ENCODE measurements around the gene LAS1L.
"Not testable (repeated sequence)": the region's sequence is repeated elsewhere in the genome, so short reads cannot be mapped to it uniquely, and the experiment has no call there.

Gene LAS1L

DNA sequence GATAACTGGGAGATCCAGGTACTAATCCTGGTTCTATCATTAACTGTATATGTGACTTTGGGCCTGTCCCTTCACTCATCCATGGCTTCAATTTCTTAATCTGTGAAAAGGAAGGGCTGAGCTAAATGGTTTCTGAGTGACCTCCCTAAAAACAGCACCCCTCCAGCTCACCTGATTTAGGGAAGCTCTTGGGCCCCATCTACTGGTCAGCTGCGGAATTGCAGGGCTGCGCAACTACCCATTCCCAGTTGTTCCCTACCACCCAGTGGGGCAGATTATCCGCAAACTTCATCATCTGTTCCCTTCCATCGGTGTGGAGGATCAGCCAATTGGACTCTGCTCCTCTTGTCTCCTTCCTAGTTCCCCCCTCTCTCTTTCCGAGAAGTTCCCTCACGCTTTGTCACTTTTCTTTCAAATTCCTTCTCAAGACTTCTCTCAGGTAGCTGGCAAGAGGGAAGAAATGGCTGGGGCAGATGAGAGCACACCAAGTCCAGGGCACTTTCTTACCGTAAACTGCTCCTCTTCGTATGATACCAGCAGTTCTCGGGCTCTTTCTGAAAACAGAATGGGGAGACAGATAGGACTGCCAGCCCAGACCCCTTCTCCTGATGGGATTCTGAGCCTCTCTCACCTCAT, 5.8 kb downstream of the LAS1L start:
- H3K27me3 Mint-ChIP-seq: no peaks in the 10 kb centered on the region
- H3K4me3 Mint-ChIP-seq: no peak overlapping the region
- H3K9me3 Mint-ChIP-seq: no peaks in the 10 kb centered on the region
- H3K36me3 Mint-ChIP-seq: peaks cover 20% of the 10 kb centered on the region
- H3K27ac Mint-ChIP-seq: no peak overlapping the region
- H3K4me1 Mint-ChIP-seq: peaks cover 18% of the 10 kb centered on the region
- no peak for ATAC-seq

DNA sequence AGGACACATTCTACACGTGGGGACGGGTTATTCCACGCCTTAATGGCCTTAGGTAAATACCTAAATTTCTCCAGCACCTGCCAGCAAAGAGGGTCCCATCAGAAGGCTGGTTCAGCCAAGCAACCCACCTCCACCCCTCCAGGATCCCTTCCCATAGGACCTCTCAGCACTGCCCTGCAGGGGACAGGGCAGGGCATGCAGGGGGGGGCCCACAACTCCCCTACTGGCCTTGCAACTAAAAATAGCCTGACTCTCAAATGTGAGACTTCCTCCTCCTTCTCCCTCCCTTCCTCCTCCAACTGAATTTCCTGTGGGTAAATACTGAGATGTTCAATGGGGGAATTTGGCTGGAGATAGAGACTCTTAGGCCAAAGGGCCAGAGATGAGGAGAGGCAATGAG, 6.3 kb downstream of the LAS1L start:
- no peak for ATAC-seq
- Mint-ChIP-seq H3K4me1 (peaks cover 14% of the 10 kb centered on the region), H3K9me3 (no peaks in the 10 kb centered on the region), H3K27me3 (no peaks in the 10 kb centered on the region), H3K4me3 (no peak overlapping the region), H3K36me3 (peaks cover 20% of the 10 kb centered on the region), H3K27ac (no peak overlapping the region)

DNA sequence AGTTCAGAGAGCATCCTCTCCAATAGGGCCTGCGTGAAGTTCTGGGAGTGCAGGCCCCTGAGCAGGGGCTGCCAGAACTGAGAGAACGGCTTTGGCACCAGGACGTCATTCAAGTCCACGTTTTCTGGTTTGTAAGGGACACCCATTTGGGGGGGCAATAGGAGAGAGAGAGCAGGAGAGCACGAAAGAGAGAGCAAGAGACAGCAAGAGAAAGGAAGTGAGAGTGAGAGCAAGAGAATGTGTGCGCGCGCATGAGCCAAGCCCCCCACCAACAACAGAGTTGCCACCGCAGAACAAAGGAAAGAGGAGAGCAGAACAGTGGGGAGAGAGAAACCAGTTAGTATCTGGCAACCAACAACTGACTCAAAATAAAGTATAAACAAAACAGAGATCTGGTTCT, 10.4 kb downstream of the LAS1L start:
- no peak for ATAC-seq
- Mint-ChIP-seq H3K27me3 (no peaks in the 10 kb centered on the region), H3K36me3 (peaks cover 31% of the 10 kb centered on the region), H3K4me3 (no peak overlapping the region), H3K27ac (no peak overlapping the region), H3K4me1 (no peaks in the 10 kb centered on the region), H3K9me3 (no peaks in the 10 kb centered on the region)

DNA sequence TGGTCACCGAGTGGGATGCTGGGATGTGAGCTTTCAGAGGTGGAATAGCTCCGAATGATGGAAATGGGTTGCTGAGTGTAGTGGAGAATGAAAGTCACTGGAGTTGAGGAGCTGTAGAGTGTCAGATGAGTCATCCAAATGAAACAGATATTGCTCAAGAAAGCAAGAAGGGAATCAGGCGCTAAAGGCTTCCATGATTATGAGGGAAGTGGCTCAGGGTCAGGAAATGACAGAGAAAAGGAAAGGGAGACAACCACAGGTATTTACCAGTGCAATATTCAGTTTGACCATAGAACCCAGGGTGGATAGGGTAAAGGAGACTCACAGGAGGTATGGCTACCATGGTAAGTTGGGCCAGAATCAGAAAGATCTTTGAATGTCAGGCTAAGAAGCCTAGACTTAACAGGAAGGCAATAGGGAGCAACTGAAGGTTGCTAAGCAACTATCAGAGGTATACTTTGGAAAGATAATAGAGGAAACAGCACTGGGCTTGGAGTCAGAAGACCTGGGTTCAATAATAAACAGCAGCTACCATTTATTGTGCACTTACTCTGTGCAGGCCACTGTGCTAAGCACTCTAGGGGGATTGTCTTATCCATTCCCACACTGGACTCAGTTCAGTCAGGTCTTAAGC, 11.7 kb downstream of the LAS1L start:
- Mint-ChIP-seq H3K27me3 (no peaks in the 10 kb centered on the region), H3K4me1 (no peaks in the 10 kb centered on the region), H3K27ac (no peak overlapping the region), H3K4me3 (no peak overlapping the region), H3K9me3 (no peaks in the 10 kb centered on the region), H3K36me3 (peaks cover 31% of the 10 kb centered on the region)
- ATAC-seq: no peak

DNA sequence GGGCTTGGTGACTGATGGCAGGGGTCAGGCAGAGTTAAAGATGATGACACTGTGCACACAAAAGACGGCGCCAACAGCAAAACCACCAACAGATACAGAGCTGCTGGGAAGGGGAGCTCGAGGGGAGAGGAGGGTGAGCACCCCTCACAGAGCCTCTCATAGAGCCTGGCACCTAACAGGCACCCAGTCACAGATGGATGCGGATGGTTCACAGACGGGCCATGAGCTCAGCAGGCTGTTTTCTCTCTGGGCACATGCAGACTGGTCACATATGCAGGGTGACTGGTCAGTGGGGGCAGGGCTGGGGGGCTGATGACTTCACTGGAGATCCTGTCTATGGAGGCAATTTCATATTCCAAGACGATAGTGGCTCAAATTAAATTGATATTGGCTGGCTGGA, 15.1 kb downstream of the LAS1L start:
- H3K27ac Mint-ChIP-seq, H3K4me1 Mint-ChIP-seq, H3K4me3 Mint-ChIP-seq, ATAC-seq, H3K9me3 Mint-ChIP-seq, H3K27me3 Mint-ChIP-seq: not testable (repeated sequence)
- peaks cover 31% of the 10 kb centered on the region for H3K36me3 Mint-ChIP-seq

DNA sequence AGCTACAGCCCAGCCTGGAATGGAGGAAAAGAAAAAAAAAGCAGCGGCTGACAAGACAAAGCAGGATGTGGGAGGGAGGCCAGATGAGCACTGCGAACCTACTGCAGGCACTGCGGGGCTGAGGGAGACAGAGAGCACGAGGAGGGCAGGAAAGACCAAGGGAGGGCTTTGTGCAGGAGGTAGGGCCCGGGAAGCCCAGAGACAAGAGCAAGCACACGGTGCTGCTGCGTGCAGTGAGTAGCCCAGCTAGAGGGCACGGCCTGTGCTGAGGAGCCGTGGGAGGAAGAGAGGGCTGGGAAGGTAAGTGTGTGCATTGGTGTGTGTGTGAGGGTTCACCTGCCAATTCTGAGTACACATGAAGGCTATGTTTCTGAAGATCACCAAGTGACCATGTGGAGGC, 15.6 kb downstream of the LAS1L start:
- not testable (repeated sequence) for H3K27ac Mint-ChIP-seq, H3K4me3 Mint-ChIP-seq, ATAC-seq, H3K27me3 Mint-ChIP-seq, H3K4me1 Mint-ChIP-seq, H3K9me3 Mint-ChIP-seq
- H3K36me3 Mint-ChIP-seq: peaks cover 27% of the 10 kb centered on the region

DNA sequence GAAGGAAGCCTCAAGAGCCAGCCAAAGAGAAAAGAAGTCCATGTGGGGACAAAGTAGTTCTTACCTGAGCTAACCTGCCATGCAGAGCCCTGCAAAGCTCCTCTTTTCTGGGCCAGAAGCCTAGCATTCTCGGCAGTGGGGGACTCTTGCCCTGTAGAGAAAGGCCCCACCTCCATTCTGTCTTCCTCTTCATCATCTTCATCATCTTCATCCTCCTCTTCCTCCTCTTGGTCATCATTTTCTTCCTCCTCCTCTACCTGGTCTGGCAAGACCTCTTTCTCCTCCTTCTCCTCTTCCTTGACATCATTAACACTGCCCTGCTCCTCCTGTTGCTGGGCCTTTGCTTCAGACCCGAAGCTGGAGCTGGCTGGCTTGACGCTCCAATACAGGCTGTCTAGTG, 16.7 kb downstream of the LAS1L start:
- no peaks in the 10 kb centered on the region for H3K4me1 Mint-ChIP-seq
- ATAC-seq: no peak
- H3K36me3 Mint-ChIP-seq: peaks cover 24% of the 10 kb centered on the region

DNA sequence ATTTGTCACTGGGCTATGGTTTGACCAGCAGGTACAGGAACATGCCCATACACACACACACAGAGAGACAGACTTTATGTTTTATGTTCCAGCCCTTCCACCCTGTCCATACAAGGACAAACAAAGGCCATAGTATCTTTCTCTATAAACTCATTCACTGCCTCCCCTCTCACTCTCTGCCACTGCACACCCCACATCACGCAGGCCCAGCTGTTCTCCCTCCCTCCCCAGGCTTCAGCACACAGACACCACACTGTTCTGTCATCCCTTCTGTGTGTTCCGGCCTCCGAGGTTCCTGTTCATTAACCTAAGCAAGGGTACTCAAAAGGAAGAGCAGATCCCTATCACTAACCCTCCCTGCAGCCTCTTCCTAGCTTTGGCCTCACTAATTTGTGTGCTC, 17.8 kb downstream of the LAS1L start:
- peaks cover 15% of the 10 kb centered on the region for H3K36me3 Mint-ChIP-seq
- no peaks in the 10 kb centered on the region for H3K4me1 Mint-ChIP-seq
- no peak overlapping the region for H3K27ac Mint-ChIP-seq
- no peaks in the 10 kb centered on the region for H3K9me3 Mint-ChIP-seq
- no peak overlapping the region for H3K4me3 Mint-ChIP-seq
- ATAC-seq: no peak
- H3K27me3 Mint-ChIP-seq: no peaks in the 10 kb centered on the region

More for the DNA sequence above, 16.7 kb downstream of the LAS1L start:
- H3K27me3 Mint-ChIP-seq: no peaks in the 10 kb centered on the region
- H3K9me3 Mint-ChIP-seq: no peaks in the 10 kb centered on the region
- no peak overlapping the region for H3K4me3 Mint-ChIP-seq
- no peak overlapping the region for H3K27ac Mint-ChIP-seq

DNA sequence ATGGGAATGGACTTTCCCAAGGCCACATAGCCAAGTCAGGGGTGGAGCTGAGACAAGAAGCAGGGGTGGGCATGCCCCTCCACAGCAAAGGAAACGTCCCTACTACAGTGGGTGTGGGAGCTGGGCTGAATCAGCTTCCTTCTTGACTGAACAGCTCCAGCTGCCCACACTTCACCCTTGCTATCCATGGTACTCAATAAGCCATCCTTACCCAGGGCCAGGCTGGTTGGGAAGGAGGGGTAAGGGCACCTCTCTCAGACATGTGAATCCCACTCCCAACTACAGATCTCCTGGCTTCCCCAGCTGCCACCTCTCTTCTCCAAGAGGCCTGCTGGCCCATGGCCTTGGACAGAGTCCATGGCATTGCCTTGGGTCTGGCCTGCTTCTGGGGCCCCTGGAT, 21.0 kb downstream of the LAS1L start:
- Mint-ChIP-seq H3K4me1 (no peaks in the 10 kb centered on the region), H3K9me3 (no peaks in the 10 kb centered on the region), H3K27me3 (no peaks in the 10 kb centered on the region), H3K36me3 (peaks cover 18% of the 10 kb centered on the region), H3K27ac (no peak overlapping the region), H3K4me3 (no peak overlapping the region)
- ATAC-seq: no peak

DNA sequence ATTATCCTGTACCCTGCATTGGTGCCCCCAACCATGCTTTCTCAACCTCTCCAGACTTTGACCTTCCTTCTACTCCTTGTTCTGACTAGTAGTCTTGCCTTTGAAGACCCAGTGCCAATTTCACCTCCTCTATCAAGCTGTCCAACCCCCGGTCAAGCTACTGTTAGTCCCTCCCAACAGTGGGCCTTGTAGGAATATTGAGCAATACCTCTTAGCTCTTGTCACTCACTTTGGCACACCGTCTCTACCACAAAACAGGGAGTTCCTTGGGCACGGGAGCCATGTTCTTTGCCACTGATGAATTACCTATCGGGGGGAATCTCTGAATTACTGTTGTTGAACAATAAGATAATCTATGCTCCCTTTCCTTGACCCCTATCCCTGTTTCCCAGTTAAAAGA, 25.2 kb downstream of the LAS1L start:
- ATAC-seq: no peak

DNA sequence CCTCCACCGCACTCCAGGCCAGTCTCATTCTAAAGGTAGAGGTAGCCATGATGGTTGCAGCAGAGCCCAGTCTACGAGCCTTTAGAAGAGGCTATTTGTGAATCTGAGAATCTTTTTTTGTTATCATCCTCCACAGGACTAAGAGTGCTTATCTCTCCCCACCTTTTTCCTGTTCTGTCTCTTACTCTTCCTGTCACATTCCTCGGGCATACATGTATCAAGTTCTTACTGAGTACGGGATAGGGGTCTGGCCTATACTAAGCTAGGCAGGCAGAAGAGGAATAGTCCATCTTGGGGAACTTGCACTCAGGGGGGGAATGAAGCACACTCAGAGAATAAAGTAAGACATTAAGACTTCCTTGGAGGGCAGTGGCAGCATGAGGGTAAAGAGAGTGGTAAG, 25.7 kb downstream of the LAS1L start:
- no peak overlapping the region for H3K27ac Mint-ChIP-seq
- H3K4me3 Mint-ChIP-seq: no peak overlapping the region
- no peaks in the 10 kb centered on the region for H3K9me3 Mint-ChIP-seq
- no peaks in the 10 kb centered on the region for H3K27me3 Mint-ChIP-seq
- no peak for ATAC-seq
- no peaks in the 10 kb centered on the region for H3K4me1 Mint-ChIP-seq
- peaks cover 24% of the 10 kb centered on the region for H3K36me3 Mint-ChIP-seq

More for the DNA sequence above, 25.2 kb downstream of the LAS1L start:
- Mint-ChIP-seq H3K4me1 (no peaks in the 10 kb centered on the region), H3K4me3 (no peak overlapping the region), H3K27ac (no peak overlapping the region), H3K36me3 (peaks cover 24% of the 10 kb centered on the region), H3K27me3 (no peaks in the 10 kb centered on the region), H3K9me3 (no peaks in the 10 kb centered on the region)

DNA sequence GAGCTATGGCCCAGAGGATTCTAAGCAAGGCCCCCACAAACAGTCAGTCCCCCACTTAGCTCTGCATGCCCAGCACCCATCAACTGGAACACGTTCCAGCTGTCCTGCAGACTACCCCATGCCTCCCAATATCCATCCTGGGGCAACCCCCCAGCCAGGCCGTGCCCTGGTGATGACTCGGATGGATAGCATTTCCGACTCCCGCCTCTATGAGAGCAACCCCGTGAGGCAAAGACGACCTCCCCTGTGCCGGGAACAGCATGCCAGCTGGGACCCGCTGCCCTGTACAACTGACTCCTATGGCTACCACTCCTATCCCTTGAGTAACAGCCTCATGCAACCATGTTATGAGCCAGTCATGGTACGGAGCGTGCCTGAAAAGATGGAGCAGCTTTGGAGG, 32.0 kb downstream of the LAS1L start:
- Mint-ChIP-seq H3K27ac (no peak overlapping the region), H3K4me1 (no peaks in the 10 kb centered on the region), H3K27me3 (no peaks in the 10 kb centered on the region), H3K4me3 (no peak overlapping the region), H3K9me3 (no peaks in the 10 kb centered on the region), H3K36me3 (peaks cover 12% of the 10 kb centered on the region)
- no peak for ATAC-seq

DNA sequence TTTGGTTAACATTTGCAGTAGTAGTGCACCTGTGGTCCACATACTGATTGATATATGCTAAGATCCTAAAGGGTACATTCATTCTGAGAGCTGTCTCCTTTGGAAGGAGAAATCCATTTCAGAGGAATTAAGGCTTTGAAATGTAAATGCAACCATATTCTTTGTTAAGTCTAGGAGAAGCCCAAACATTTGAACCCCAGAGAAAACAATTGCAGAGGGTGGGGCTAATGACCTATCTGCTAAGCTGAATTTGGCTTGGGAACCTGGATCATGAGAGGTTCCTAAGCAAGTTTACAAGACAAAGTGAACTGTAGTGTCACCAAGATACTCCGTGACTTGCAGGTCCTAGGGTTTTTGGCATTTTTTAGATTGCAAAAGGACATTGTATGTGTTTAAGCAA, 41.2 kb downstream of the LAS1L start:
- Mint-ChIP-seq H3K4me1 (no peaks in the 10 kb centered on the region), H3K27me3 (no peaks in the 10 kb centered on the region), H3K27ac (no peak overlapping the region), H3K9me3 (no peaks in the 10 kb centered on the region), H3K36me3 (peaks cover 13% of the 10 kb centered on the region), H3K4me3 (no peak overlapping the region)
- no peak for ATAC-seq

DNA sequence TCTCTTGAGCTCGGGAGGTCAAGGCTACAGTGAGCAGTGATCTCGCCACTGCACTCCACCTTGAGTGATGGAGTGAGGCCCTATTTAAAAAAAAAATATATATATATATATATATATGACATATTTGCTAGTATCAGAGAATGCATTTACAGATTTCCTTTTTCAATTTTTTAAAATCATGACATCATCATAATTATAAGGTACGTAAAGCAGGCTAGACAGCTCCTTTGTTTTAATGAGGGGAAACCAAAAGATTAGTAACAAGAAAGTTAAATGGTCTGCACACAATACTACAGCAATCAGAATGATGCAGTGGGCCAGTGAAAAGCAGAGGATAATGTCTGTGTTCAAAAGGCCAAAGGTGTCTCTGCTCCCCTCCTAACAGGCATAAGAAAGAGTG, 43.0 kb downstream of the LAS1L start:
- Mint-ChIP-seq H3K36me3 (peaks cover 13% of the 10 kb centered on the region), H3K27ac (no peak overlapping the region), H3K27me3 (no peaks in the 10 kb centered on the region), H3K9me3 (no peaks in the 10 kb centered on the region), H3K4me3 (no peak overlapping the region), H3K4me1 (no peaks in the 10 kb centered on the region)
- no peak for ATAC-seq

DNA sequence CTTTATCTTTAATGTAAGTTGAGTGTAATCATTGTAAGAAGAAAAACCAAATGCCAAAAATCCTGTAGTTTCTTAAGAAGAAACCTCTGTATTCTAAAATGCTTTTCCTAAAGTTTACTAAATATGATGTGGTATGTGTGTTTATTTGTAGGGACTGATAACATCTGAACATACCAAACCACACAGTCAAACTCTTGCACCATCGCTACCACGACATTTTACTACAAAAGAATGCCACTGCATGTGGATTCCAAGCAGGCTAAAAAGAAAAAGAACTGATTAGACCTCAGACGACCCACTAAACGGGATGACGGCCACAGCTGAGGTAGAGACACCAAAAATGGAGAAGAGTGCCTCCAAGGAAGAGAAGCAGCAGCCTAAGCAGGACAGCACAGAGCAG, 46.1 kb downstream of the LAS1L start:
- H3K4me3 Mint-ChIP-seq: no peak overlapping the region
- no peaks in the 10 kb centered on the region for H3K4me1 Mint-ChIP-seq
- ATAC-seq: no peak
- no peaks in the 10 kb centered on the region for H3K27me3 Mint-ChIP-seq
- peaks cover 13% of the 10 kb centered on the region for H3K36me3 Mint-ChIP-seq
- H3K27ac Mint-ChIP-seq: no peak overlapping the region
- H3K9me3 Mint-ChIP-seq: no peaks in the 10 kb centered on the region

DNA sequence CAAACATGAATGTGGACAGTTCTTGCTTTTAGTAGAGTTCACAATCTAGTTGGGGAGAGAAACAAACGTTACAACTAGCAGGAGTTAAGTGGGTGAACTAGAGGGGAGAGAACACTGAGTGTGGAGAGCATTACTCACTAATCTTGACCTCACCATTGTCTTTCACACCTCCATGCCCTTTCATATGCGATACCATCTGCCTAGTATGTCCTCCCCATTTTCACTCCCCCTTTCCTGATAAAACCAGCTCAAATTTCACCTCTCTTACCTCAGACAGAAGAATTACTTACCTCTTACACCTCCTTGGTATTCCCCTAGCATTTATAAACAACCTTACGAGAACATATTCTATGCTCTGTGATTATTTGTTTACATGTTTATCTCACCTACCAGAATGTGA, 53.6 kb downstream of the LAS1L start:
- peaks cover 4% of the 10 kb centered on the region for H3K9me3 Mint-ChIP-seq
- H3K36me3 Mint-ChIP-seq: peaks cover 19% of the 10 kb centered on the region

More for the DNA sequence above, 53.6 kb downstream of the LAS1L start:
- ATAC-seq: no peak
- no peak overlapping the region for H3K4me3 Mint-ChIP-seq
- no peaks in the 10 kb centered on the region for H3K27me3 Mint-ChIP-seq
- H3K4me1 Mint-ChIP-seq: no peaks in the 10 kb centered on the region
- H3K27ac Mint-ChIP-seq: no peak overlapping the region

All from stimulated activated memory B cell treated with anti-CD40 and anti-IgM and Interleukin-4, amounts not matched to agents 10 μg/mL and 1 μg/mL and 100 μg/mL, for 72 hours (primary cell).